Activated T-cell treated with anti-CD3 and anti-CD28 coated beads, Interleukin-2, amount 50 U/mL, for 4 hours (primary cell): ENCODE measurements around the gene KDELR3. TPM values are rescaled to one million over a fixed set of nuclear protein-coding genes. Genes with fewer than 3 reads are reported as not detected.

ENCODE experiments used
- ATAC-seq, 2 donors: fragments of 200-7000 bp; cut with Tn5 transposase; one replicate each; pipeline ENCODE4 v1.10.0; 2021
- DNase-seq: peaks from one replicate; pipeline ENCODE4 v3.0.0-alpha.2; 2020
- H3K27me3 Mint-ChIP-seq: one replicate; pipeline ENCODE4 v1.8.0; 2021; ENCODE audit warnings: low read depth, mixed read lengths
- H3K36me3 Mint-ChIP-seq: one replicate; pipeline ENCODE4 v1.8.0; 2022; ENCODE audit warnings: mixed read lengths; ENCODE audit not compliant: insufficient read depth
- H3K4me1 Mint-ChIP-seq: one replicate; pipeline ENCODE4 v1.8.0; 2021; ENCODE audit warnings: low read depth, mixed read lengths
- H3K4me3 Mint-ChIP-seq: one replicate; pipeline ENCODE4 v1.8.0; 2021; ENCODE audit warnings: mild to moderate bottlenecking, moderate library complexity, mixed read lengths
- H3K9me3 Mint-ChIP-seq: one replicate; pipeline ENCODE4 v1.8.0; 2021; ENCODE audit warnings: mixed read lengths
- total RNA-seq, 3 donors: library from RNA; stranded (reverse); gene quantifications; one replicate each; pipeline ENCODE4 v1.2.1, GENCODE V29; 2021

Gene KDELR3
- total RNA-seq, 3 donors from 2014 or later: 0.21 to 0.35 TPM; not detected in 1

DNA sequence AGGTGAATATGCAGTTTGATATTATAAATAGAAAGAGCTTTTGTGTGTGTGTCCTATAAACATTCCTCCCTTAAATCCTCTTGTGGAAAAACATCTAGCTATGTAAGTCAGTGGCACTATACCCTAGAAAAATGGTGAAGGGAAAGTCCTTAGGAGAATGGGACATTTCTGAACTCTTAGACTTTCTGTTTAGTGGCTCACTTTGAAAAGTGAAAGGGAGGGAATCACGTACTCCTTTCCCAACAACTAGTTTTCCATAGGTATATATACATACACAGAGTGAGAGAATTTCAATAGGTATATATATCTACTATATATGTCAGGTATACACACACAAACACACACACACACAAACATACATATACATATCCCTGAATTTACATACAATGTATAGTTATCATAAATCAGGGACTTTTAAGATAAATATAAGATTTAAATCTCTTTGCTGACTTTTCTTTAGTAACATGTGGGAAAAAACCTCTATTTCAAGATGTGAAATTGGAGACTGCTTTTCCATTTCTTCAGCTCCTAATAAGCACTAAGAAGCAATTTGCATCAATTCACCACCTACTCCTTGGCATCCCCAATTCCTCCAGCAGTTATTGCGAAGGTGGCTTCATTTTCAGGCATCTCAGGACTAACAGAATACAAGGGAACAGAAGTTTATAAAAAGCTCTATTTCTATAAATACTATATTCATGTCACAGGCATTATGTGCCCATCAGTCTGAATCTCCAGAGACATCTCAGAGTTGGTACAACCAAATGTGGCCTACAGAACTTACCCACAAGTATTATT is 51.8 kb downstream of the KDELR3 start:
- no peak for ATAC-seq
- H3K4me1 Mint-ChIP-seq: peaks cover 2% of the 10 kb centered on the region

DNA sequence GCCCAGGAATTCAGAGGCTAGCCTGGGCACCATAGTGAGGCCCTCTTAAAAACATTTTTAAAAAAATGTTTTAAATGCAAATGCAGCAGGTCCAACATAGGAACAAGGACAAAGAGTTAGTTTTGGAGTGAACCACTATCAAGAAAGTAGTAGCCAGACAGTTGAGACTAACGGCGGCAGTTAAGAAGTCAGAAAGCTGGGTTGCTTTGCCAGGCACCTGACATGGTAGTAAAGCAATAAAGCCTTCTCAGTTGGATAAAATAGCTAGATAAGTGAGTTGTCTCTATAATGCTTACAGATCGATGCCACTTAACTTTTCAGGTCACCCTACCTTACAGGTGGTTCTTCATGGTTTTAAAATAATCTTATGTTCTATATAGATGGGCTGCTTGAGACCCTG is 55.1 kb downstream of the KDELR3 start:
- H3K9me3 Mint-ChIP-seq: no peaks in the 10 kb centered on the region
- DNase-seq (no peak), ATAC-seq (no peak)
- no peak overlapping the region for H3K4me3 Mint-ChIP-seq
- H3K4me1 Mint-ChIP-seq: peaks cover 2% of the 10 kb centered on the region
- H3K36me3 Mint-ChIP-seq: no peaks in the 10 kb centered on the region
- no peaks in the 10 kb centered on the region for H3K27me3 Mint-ChIP-seq

More for the DNA sequence above, 51.8 kb downstream of the KDELR3 start:
- Mint-ChIP-seq H3K9me3 (no peaks in the 10 kb centered on the region), H3K4me3 (no peak overlapping the region), H3K36me3 (no peaks in the 10 kb centered on the region), H3K27me3 (no peaks in the 10 kb centered on the region)
- DNase-seq: no peak

DNA sequence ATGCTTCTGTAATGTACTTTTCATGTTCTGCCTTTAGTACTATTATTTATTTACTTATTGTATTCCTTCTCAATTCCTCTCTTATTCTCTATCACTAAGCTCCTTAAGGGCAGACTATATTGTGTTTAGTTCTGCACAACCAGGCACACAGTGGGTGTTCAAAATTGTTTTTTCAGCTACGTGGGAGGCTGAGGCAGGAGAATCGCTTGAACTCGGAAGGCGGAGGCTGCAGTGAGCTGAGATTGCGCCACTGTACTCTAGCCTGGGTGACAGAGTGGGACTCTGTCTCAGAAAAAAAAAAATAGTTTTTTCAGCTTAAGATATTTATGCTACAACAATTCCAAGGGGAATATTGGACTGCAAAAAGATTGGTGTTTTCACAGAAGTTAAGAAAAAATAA is 55.6 kb downstream of the KDELR3 start:
- DNase-seq: no peak
- Mint-ChIP-seq H3K4me3 (no peak overlapping the region), H3K4me1 (peaks cover 2% of the 10 kb centered on the region), H3K9me3 (no peaks in the 10 kb centered on the region), H3K36me3 (no peaks in the 10 kb centered on the region), H3K27me3 (no peaks in the 10 kb centered on the region)
- no peak for ATAC-seq

DNA sequence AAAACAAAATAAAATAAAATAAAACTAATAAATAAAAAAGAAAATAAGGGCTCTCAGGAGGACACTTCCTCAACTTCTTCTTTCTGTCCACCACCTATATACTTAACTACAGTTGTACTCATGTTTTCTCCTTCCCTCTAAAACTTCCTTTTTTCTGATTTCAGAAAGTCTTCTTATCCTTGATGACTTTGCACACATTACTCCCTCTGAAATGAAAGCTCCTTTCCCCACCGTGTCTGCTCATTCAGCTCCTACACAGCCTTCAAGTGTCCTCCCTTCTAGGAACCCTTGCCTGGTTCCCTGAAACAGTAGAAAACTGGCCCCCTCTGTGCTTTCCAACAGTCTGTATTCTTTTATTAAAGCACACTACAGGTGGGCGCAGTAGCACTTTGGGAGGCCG is 56.5 kb downstream of the KDELR3 start:
- no peaks in the 10 kb centered on the region for H3K27me3 Mint-ChIP-seq

DNA sequence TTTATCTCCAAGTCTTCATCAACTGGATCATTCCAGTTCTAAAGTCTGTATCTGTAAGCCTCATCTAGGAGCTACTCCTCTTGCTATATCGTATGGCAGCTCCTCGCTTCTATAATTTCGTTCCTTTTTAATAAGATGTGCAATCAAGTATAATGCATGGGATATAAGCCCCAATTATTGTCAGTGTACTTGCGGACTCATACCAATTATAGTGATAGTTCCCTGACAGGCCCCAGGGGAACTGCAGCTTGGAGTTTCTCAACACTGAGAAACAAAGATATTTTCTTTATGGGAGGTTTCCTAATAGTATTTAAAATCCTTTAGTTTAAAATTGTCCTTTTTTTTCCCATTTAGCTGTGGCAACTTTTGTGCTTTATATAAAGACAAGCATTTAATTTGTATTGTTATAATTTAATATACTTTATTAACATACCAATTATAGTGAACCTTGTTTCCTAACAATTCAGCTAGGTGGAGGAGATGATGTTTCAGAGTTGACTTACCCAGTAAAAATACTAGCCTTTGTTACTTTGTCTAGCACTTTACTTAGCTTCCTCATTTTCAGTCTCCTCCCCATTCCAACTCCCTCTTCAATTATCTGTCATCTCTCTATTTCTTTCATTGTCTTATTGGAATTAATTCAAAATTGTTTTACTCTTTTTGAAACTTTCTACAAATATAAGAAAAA is 63.5 kb downstream of the KDELR3 start:
- Mint-ChIP-seq H3K4me1 (peaks cover 8% of the 10 kb centered on the region), H3K9me3 (no peaks in the 10 kb centered on the region), H3K4me3 (peak overlapping the region; percentile 45), H3K36me3 (no peaks in the 10 kb centered on the region), H3K27me3 (no peaks in the 10 kb centered on the region)
- peak; percentile 30 to 38 for ATAC-seq
- DNase-seq: no peak

More for the DNA sequence above, 56.5 kb downstream of the KDELR3 start:
- Mint-ChIP-seq H3K4me3 (no peak overlapping the region), H3K9me3 (no peaks in the 10 kb centered on the region), H3K36me3 (no peaks in the 10 kb centered on the region), H3K4me1 (peaks cover 2% of the 10 kb centered on the region)
- ATAC-seq: no peak
- no peak for DNase-seq

Other genes with a start within 250 kb of the KDELR3 start
- gene TMEM184B, start 195.1 kb upstream of the KDELR3 start, total RNA-seq: 10 to 100 TPM; 26.5 to 33.5 (median 27.8) TPM
- gene CSNK1E, start 150.7 kb upstream of the KDELR3 start, total RNA-seq: 10 to 100 TPM; 86.9 to 94.6 (median 91.7) TPM
- gene KCNJ4, start 12.9 kb upstream of the KDELR3 start, total RNA-seq: not detected
- 100 to 1,000 TPM; 228 to 276 (median 251) TPM for gene DDX17, start 38.2 kb downstream of the KDELR3 start, total RNA-seq
- 1 to 10 TPM; 1.9 to 3.0 (median 2.4) TPM for gene DMC1, start 102.1 kb downstream of the KDELR3 start, total RNA-seq
- gene FAM227A, start 188.3 kb downstream of the KDELR3 start, total RNA-seq: under 1 TPM; 0.46 to 0.86 (median 0.53) TPM
- gene CBY1, start 188.5 kb downstream of the KDELR3 start, total RNA-seq: 1 to 10 TPM; 4.7 to 6.7 (median 4.9) TPM
- gene TOMM22, start 213.9 kb downstream of the KDELR3 start, total RNA-seq: 100 to 1,000 TPM; 247 to 280 (median 249) TPM
- gene JOSD1, start 232.8 kb downstream of the KDELR3 start, total RNA-seq: 10 to 100 TPM; 65.3 to 76.0 (median 72.8) TPM
- 10 to 100 TPM; 69.9 to 80.4 (median 76.5) TPM for gene GTPBP1, start 237.8 kb downstream of the KDELR3 start, total RNA-seq